Measurements from ENCODE around the gene MAP2K3.

The MAP2K3 gene

GRCh38 chr17:21299981-21300600 lies 15.6 kb downstream of the MAP2K3 start:
- TF ChIP-seq, protein P1, sequence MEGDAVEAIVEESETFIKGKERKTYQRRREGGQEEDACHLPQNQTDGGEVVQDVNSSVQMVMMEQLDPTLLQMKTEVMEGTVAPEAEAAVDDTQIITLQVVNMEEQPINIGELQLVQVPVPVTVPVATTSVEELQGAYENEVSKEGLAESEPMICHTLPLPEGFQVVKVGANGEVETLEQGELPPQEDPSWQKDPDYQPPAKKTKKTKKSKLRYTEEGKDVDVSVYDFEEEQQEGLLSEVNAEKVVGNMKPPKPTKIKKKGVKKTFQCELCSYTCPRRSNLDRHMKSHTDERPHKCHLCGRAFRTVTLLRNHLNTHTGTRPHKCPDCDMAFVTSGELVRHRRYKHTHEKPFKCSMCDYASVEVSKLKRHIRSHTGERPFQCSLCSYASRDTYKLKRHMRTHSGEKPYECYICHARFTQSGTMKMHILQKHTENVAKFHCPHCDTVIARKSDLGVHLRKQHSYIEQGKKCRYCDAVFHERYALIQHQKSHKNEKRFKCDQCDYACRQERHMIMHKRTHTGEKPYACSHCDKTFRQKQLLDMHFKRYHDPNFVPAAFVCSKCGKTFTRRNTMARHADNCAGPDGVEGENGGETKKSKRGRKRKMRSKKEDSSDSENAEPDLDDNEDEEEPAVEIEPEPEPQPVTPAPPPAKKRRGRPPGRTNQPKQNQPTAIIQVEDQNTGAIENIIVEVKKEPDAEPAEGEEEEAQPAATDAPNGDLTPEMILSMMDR (IDR thresholded peaks at IDR 0.05; ENCODE audit: unreplicated experiment in 3 of 3) = no peak
- Mint-ChIP-seq H3K36me3 (ENCODE audit: low read depth) (peaks cover 23% of the 10 kb centered on the region), H3K4me3 (no peak overlapping the region), H3K9me3 (peaks cover 21% of the 10 kb centered on the region), H3K27me3 (ENCODE audit: low read depth) (no peaks in the 10 kb centered on the region), H3K27ac (no peak overlapping the region), H3K4me1 (no peaks in the 10 kb centered on the region)

DNA sequence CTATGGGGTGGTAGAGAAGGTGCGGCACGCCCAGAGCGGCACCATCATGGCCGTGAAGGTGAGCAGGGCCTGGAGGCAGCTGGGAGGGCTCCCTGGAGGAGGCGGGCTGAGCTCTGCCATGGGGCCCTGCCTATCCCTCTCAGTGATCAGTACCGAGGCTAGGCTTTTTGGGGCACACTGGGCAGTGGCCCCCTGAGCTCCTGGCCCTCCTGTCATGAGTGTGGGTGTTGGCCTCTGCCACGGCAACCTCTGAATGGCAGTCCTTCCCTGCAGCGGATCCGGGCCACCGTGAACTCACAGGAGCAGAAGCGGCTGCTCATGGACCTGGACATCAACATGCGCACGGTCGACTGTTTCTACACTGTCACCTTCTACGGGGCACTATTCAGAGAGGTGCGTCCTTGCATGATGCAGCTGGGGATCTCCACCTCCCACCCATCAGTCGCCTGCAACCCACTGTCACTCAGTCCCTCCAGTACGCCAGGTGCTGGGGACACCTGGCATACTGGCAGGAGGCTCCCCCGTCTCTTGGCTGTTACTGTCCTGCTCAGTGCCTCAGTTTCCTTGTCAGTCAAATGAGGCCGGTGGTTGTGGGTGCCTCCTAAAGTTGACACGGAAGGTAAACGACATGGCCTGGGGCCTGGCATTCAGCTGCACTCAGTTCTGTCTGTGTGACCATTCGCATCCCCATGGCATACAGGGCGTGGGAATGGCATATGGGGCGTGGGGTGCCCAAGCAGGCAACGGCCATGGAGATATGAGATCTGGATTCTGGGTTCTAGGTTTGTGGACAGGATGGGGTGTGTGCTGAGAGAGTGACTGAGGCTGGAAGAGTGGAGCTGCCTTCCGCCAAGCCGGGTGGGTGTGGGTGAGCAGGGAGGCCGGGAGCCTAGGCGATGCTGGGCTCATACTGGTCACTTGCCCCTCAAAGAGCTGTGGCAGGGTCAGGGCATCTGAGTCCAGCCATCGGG lies 16.4 kb downstream of the MAP2K3 start:
- TF ChIP-seq, protein P1 (IDR thresholded peaks at IDR 0.05; ENCODE audit: unreplicated experiment in 3 of 3) = no peak
- Mint-ChIP-seq H3K9me3 (peaks cover 19% of the 10 kb centered on the region), H3K27me3 (ENCODE audit: low read depth) (no peaks in the 10 kb centered on the region), H3K4me1 (no peaks in the 10 kb centered on the region), H3K27ac (no peak overlapping the region), H3K36me3 (ENCODE audit: low read depth) (peaks cover 28% of the 10 kb centered on the region), H3K4me3 (no peak overlapping the region)

DNA sequence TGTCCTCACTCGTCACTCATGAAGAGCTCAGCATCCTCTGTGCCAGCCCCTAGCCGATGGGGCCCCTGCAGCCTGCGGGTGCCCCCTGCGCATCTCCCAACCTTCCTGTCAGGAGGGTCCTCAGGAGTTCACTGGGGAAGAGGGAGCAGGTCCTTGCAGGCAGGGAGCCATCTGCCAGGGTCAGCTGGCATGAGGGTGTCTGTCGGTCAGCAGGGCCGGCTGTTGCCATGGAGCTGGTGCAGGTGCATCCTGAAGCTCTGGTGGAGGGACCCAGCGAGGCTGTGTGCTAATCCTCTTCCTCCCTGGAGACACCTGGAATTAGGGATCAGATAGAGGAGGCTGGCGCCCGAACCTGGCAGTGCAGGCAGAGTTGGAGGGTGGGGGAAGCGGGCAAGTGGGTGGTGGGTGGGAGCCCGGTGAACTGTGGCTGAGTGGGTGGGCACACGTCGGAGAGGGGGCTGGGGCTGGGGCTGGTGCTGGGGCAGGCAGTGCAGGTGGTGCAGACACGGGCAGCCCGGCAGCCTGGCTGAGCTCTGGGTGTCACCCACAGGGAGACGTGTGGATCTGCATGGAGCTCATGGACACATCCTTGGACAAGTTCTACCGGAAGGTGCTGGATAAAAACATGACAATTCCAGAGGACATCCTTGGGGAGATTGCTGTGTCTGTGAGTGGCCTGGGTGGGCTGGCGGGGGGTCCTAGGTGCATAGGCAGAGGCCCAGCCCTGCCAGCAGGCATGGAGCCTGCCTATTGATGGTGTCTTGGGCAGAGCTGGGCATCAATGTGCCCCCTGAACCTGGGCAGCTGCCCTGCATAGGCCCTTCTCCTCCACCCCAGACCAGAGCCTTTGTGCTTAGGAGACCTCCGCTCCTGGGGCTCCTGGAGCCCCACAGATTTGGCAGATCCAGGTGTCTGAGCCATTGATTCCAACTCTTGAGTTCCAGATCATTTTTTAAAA lies 17.4 kb downstream of the MAP2K3 start:
- Mint-ChIP-seq H3K4me1 (no peaks in the 10 kb centered on the region), H3K9me3 (peaks cover 19% of the 10 kb centered on the region), H3K27ac (no peak overlapping the region), H3K4me3 (no peak overlapping the region), H3K27me3 (ENCODE audit: low read depth) (no peaks in the 10 kb centered on the region), H3K36me3 (ENCODE audit: low read depth) (peaks cover 28% of the 10 kb centered on the region)
- TF ChIP-seq, protein P1 (IDR thresholded peaks at IDR 0.05; ENCODE audit: unreplicated experiment in 3 of 3) = no peak

GRCh38 chr17:21302711-21303425 lies 18.4 kb downstream of the MAP2K3 start:
- TF ChIP-seq, protein P1 (IDR thresholded peaks at IDR 0.05; ENCODE audit: unreplicated experiment in 3 of 3) = no peak
- H3K27ac Mint-ChIP-seq = no peak overlapping the region
- no peak overlapping the region for H3K4me3 Mint-ChIP-seq
- H3K36me3 Mint-ChIP-seq (ENCODE audit: low read depth) = peaks cover 28% of the 10 kb centered on the region
- H3K27me3 Mint-ChIP-seq (ENCODE audit: low read depth) = no peaks in the 10 kb centered on the region
- H3K4me1 Mint-ChIP-seq = no peaks in the 10 kb centered on the region
- H3K9me3 Mint-ChIP-seq = peaks cover 17% of the 10 kb centered on the region

GRCh38 chr17:21303441-21304065 lies 19.0 kb downstream of the MAP2K3 start:
- Mint-ChIP-seq H3K36me3 (ENCODE audit: low read depth) (peaks cover 33% of the 10 kb centered on the region), H3K9me3 (peaks cover 16% of the 10 kb centered on the region), H3K27ac (no peak overlapping the region), H3K27me3 (ENCODE audit: low read depth) (no peaks in the 10 kb centered on the region), H3K4me1 (no peaks in the 10 kb centered on the region), H3K4me3 (no peak overlapping the region)
- TF ChIP-seq, protein P1 (IDR thresholded peaks at IDR 0.05; ENCODE audit: unreplicated experiment in 3 of 3) = no peak
